ENCODE data around the gene PRKCH.

The PRKCH gene

DNA sequence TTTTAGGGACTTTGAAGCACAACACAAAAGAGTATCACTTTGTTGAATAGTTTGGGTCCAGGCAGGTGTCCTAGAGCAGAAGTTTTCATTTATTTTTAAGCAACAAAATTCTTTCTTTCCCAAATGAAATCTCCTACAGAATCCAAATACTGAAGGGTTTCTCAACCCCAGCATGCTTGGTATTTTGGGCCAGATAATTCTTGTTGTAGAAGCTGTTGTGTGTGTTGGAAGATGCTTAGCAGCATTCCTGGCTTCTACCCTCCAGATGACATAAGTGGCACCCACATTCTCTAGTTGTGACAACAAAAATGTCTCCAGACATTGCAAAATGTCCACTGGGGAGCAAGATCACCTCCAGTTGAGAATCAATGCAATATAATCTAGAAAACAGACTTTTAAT lies 97.8 kb downstream of the PRKCH start:
- no peak overlapping the region for H3K4me3 ChIP-seq (ENCODE audit: low read depth, low read length)
- no peak for DNase-seq (ENCODE audit: low read depth)
- TF ChIP-seq CTCF (conservative IDR thresholded peaks at IDR 0.05; ENCODE audit: low read depth, low read length): no peak

DNA sequence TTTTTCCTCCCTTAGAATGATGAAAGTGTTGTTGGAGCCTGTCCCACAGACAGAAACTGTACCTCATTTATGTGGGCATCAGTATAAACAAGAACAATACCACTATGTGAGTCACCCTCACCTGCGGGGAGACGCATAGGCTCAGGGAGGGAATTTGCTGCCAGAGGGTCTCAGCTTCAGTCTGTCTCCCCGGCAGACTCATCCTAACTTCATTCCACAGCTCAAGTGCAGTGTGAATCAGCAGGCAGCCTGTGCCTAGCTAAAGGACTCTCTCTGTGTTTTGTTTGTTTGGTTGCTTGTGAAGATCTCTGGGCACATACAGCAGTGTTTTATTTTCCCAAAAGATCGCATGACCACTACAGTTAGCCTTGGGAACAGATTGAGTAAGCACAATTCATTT lies 98.9 kb downstream of the PRKCH start:
- TF ChIP-seq CTCF (conservative IDR thresholded peaks at IDR 0.05; ENCODE audit: low read depth, low read length): no peak
- DNase-seq (ENCODE audit: low read depth): peak; percentile 52
- no peak overlapping the region for H3K4me3 ChIP-seq (ENCODE audit: low read depth, low read length)

GRCh38 chr14:61421212-61421923 lies 100.0 kb downstream of the PRKCH start:
- TF ChIP-seq CTCF (conservative IDR thresholded peaks at IDR 0.05; ENCODE audit: low read depth, low read length): no peak
- no peak overlapping the region for H3K4me3 ChIP-seq (ENCODE audit: low read depth, low read length)
- peak; percentile 53 for DNase-seq (ENCODE audit: low read depth)

GRCh38 chr14:61426048-61426447 lies 104.7 kb downstream of the PRKCH start:
- no peak for DNase-seq (ENCODE audit: low read depth)
- H3K4me3 ChIP-seq (ENCODE audit: low read depth, low read length): no peak overlapping the region
- no peak for TF ChIP-seq CTCF (conservative IDR thresholded peaks at IDR 0.05; ENCODE audit: low read depth, low read length)

- DNase-seq (ENCODE audit: low read depth): no peak
- H3K4me3 ChIP-seq (ENCODE audit: low read depth, low read length): no peak overlapping the region
- no peak for TF ChIP-seq CTCF (conservative IDR thresholded peaks at IDR 0.05; ENCODE audit: low read depth, low read length)
These were observed 106.9 kb downstream of the PRKCH start for GRCh38 chr14:61428261-61428660.

GRCh38 chr14:61429316-61429715 lies 107.9 kb downstream of the PRKCH start:
- no peak for TF ChIP-seq CTCF (conservative IDR thresholded peaks at IDR 0.05; ENCODE audit: low read depth, low read length)
- H3K4me3 ChIP-seq (ENCODE audit: low read depth, low read length): no peak overlapping the region
- no peak for DNase-seq (ENCODE audit: low read depth)

- H3K4me3 ChIP-seq (ENCODE audit: low read depth, low read length): no peak overlapping the region
- no peak for DNase-seq (ENCODE audit: low read depth)
- no peak for TF ChIP-seq CTCF (conservative IDR thresholded peaks at IDR 0.05; ENCODE audit: low read depth, low read length)
These were observed 108.8 kb downstream of the PRKCH start for GRCh38 chr14:61430066-61430757.
